Tibial artery (tissue), 4 donors: ENCODE results near the gene CYSRT1.

Source experiments
- DNase-seq, 2 donors: peaks; one replicate each; pipeline ENCODE4 v3.0.0-alpha.2; 2019
- H3K27ac ChIP-seq, 2 donors: fragments of 200-600 bp; sonication (generic) in 1 of 2; 1 replicate in 1 of 2; 2 replicates in 1 of 2; pipeline ENCODE4 v1.5.1; 2018 to 2019; ENCODE audit warnings: mild to moderate bottlenecking in 1 of 2
- H3K27me3 ChIP-seq, 2 donors: fragments of 200-600 bp; sonication (generic) in 1 of 2; one replicate each; pipeline versions ENCODE4 v1.5.1 to v1.6.0; 2016 to 2019
- H3K36me3 ChIP-seq, 3 donors: fragments of 200-600 bp; sonication (generic) in 2 of 3; one replicate each; pipeline ENCODE4 v1.5.1; 2016 to 2019; ENCODE audit warnings: mild to moderate bottlenecking in 2 of 3
- H3K4me1 ChIP-seq, 4 donors: fragments of 200-600 bp; sonication (generic) in 2 of 4; 1 replicate in 3 of 4; 2 replicates in 1 of 4; pipeline ENCODE4 v1.5.1; 2016 to 2019
- H3K4me3 ChIP-seq, 2 donors: fragments of 200-600 bp; sonication (generic) in 1 of 2; 1 replicate in 1 of 2; 2 replicates in 1 of 2; pipeline ENCODE4 v1.5.1; 2018 to 2019; ENCODE audit warnings: mild to moderate bottlenecking in 2 of 2
- H3K9me3 ChIP-seq, 3 donors: fragments of 200-600 bp; sonication (generic) in 1 of 3; one replicate each; pipeline ENCODE4 v1.5.1; 2016 to 2019
- CTCF ChIP-seq, 2 experiments: fragments of 200-600 bp in 1 of 2; fragments of 450-650 bp in 1 of 2; IDR thresholded peaks; one replicate each; pipeline ENCODE4 v1.5.1; 2017 to 2019; ENCODE audit warnings: antibody characterized with exemption in 2 of 2, mild to moderate bottlenecking in 1 of 2, moderate library complexity in 1 of 2
- intact Hi-C: fragments of 100-400 bp; cut with DNase I; formaldehyde crosslinking; loops from one replicate; pipeline ENCODE4 v1.15.0; 2023; ENCODE audit warnings: low total_unique reads

CYSRT1 gene

GRCh38 chr9:137244486-137245449 lies 19.8 kb downstream of the CYSRT1 start:
- no peak overlapping the region for H3K27ac ChIP-seq
- H3K4me1 ChIP-seq = peaks cover 0 to 28% (median 21%) of the 10 kb centered on the region in 4 donors
- no peak for DNase-seq
- H3K9me3 ChIP-seq = no peaks in the 10 kb centered on the region
- no peak for TF ChIP-seq CTCF (IDR thresholded peaks at IDR 0.05)
- intact Hi-C loops = no loop called here
- no peak overlapping the region for H3K4me3 ChIP-seq
- H3K27me3 ChIP-seq = peaks cover 0 to 5% of the 10 kb centered on the region in 2 donors
- H3K36me3 ChIP-seq = peaks cover 8 to 23% (median 21%) of the 10 kb centered on the region in 3 donors

- Histone ChIP-seq H3K4me1 (peaks cover 0 to 22% (median 19%) of the 10 kb centered on the region in 4 donors), H3K27ac (no peak overlapping the region), H3K27me3 (peaks cover 0 to 9% of the 10 kb centered on the region in 2 donors), H3K4me3 (no peak overlapping the region), H3K9me3 (no peaks in the 10 kb centered on the region), H3K36me3 (peaks cover 8 to 23% (median 21%) of the 10 kb centered on the region in 3 donors)
- DNase-seq = no peak
- no peak for TF ChIP-seq CTCF (IDR thresholded peaks at IDR 0.05)
- intact Hi-C loops = no loop called here
Measured at GRCh38 chr9:137245450-137246421, 20.8 kb downstream of the CYSRT1 start.

GRCh38 chr9:137247135-137247915 lies 22.4 kb downstream of the CYSRT1 start:
- peaks cover 7 to 17% (median 17%) of the 10 kb centered on the region in 3 donors for H3K36me3 ChIP-seq
- no peak overlapping the region for H3K27ac ChIP-seq
- no peaks in the 10 kb centered on the region for H3K9me3 ChIP-seq
- no peak overlapping the region for H3K4me3 ChIP-seq
- DNase-seq = no peak
- H3K27me3 ChIP-seq = peaks cover 0 to 25% of the 10 kb centered on the region in 2 donors
- TF ChIP-seq CTCF (IDR thresholded peaks at IDR 0.05) = no peak
- intact Hi-C loops = no loop called here
- H3K4me1 ChIP-seq = peaks cover 0 to 16% (median 13%) of the 10 kb centered on the region in 4 donors

GRCh38 chr9:137247916-137248175 lies 22.9 kb downstream of the CYSRT1 start:
- Histone ChIP-seq H3K4me3 (no peak overlapping the region), H3K27ac (no peak overlapping the region), H3K36me3 (peaks cover 2 to 11% (median 11%) of the 10 kb centered on the region in 3 donors), H3K27me3 (peaks cover 0 to 30% of the 10 kb centered on the region in 2 donors), H3K9me3 (no peaks in the 10 kb centered on the region), H3K4me1 (peaks cover 0 to 10% (median 8%) of the 10 kb centered on the region in 4 donors)
- DNase-seq = no peak
- intact Hi-C loops = no loop called here
- no peak for TF ChIP-seq CTCF (IDR thresholded peaks at IDR 0.05)
